Osteoblast (primary cell): Measurements from ENCODE around the gene CEP350. TPM values are rescaled to one million over a fixed set of nuclear protein-coding genes. Genes with fewer than 3 reads are reported as not detected.
A peak's percentile ranks its signal among the peaks of the same experiment; 100 is the strongest.
"Not testable (repeated sequence)": the region's sequence is repeated elsewhere in the genome, so short reads cannot be mapped to it uniquely, and the experiment has no call there.

Experiments
- DNase-seq: peaks from one replicate; pipeline ENCODE4 v3.0.0; 2011; ENCODE audit warnings: low spot score, mixed read lengths; ENCODE audit not compliant: insufficient read length; ENCODE audit errors: missing footprints
- H2AFZ ChIP-seq: 2 replicates; pipeline ENCODE4 v1.6.0; 2011; ENCODE audit warnings: mild to moderate bottlenecking, low read length
- H3K27ac ChIP-seq: 2 replicates; pipeline ENCODE4 v1.5.1; 2011; ENCODE audit warnings: mild to moderate bottlenecking, low read depth, low read length, moderate library complexity
- H3K27me3 ChIP-seq: 2 replicates; pipeline ENCODE4 v1.6.0; 2012; ENCODE audit warnings: mild to moderate bottlenecking, control low read depth, inconsistent platforms, low read length, moderate library complexity; ENCODE audit not compliant: insufficient read depth
- H3K36me3 ChIP-seq: 2 replicates; pipeline ENCODE4 v1.5.1; 2011; ENCODE audit warnings: mild to moderate bottlenecking, low read length, control low read depth, moderate library complexity; ENCODE audit not compliant: insufficient read depth
- H3K4me1 ChIP-seq: 2 replicates; pipeline ENCODE4 v1.5.1; 2011; ENCODE audit warnings: mild to moderate bottlenecking, low read length, control low read depth, moderate library complexity; ENCODE audit not compliant: insufficient read depth
- H3K4me2 ChIP-seq: 2 replicates; pipeline ENCODE4 v1.6.0; 2011; ENCODE audit warnings: mild to moderate bottlenecking, low read length; ENCODE audit not compliant: insufficient read depth
- H3K4me3 ChIP-seq: fragments of 200-600 bp; sonication (generic); 3 replicates; pipeline ENCODE4 v1.5.1; 2012; ENCODE audit warnings: mild to moderate bottlenecking, low read length, inconsistent platforms; ENCODE audit not compliant: insufficient read depth
- H3K79me2 ChIP-seq: 2 replicates; pipeline ENCODE4 v1.6.0; 2012; ENCODE audit warnings: mild to moderate bottlenecking, low read length, control low read depth, inconsistent platforms; ENCODE audit not compliant: insufficient read depth
- H3K9me3 ChIP-seq: 2 replicates; pipeline ENCODE4 v1.5.1; 2011; ENCODE audit warnings: low read depth, low read length, control low read depth
- H4K20me1 ChIP-seq: 2 replicates; pipeline ENCODE4 v1.6.0; 2012; ENCODE audit warnings: mild to moderate bottlenecking, low read length, control low read depth; ENCODE audit not compliant: insufficient read depth
- CTCF ChIP-seq: IDR thresholded peaks from 2 replicates; pipeline ENCODE4 v1.5.1; 2011; ENCODE audit warnings: mild to moderate bottlenecking, low read depth, low read length, moderate library complexity; ENCODE audit errors: extremely low read depth
- total RNA-seq: library from RNA; depleted of rRNA; stranded (reverse); fragments of >200 nt; gene quantifications from 2 replicates; pipeline ENCODE4 v1.2.3, GENCODE V29; 2012

CEP350 gene
- total RNA-seq, 1 donor: 82.2 TPM

GRCh38 chr1:180130651-180131050 is 176.0 kb downstream of the CEP350 start:
- H3K79me2 ChIP-seq: no peaks in the 10 kb centered on the region
- no peaks in the 10 kb centered on the region for H3K27me3 ChIP-seq
- no peak for TF ChIP-seq CTCF
- no peak for DNase-seq
- H3K4me2 ChIP-seq: no peak overlapping the region
- H3K4me3 ChIP-seq: no peak overlapping the region
- H4K20me1 ChIP-seq: no peaks in the 10 kb centered on the region
- H3K27ac ChIP-seq: peak overlapping the region; percentile 68
- H3K4me1 ChIP-seq: peaks cover 16% of the 10 kb centered on the region
- no peak overlapping the region for H2AFZ ChIP-seq
- no peaks in the 10 kb centered on the region for H3K36me3 ChIP-seq
- no peaks in the 10 kb centered on the region for H3K9me3 ChIP-seq

GRCh38 chr1:180131510-180131909 is 176.9 kb downstream of the CEP350 start:
- H3K27me3 ChIP-seq: no peaks in the 10 kb centered on the region
- H3K4me2 ChIP-seq: peak overlapping the region; percentile 43
- no peak for TF ChIP-seq CTCF
- peak; percentile 92 for DNase-seq
- no peaks in the 10 kb centered on the region for H3K36me3 ChIP-seq
- peak overlapping the region; percentile 56 for H2AFZ ChIP-seq
- peaks cover 23% of the 10 kb centered on the region for H3K4me1 ChIP-seq
- H3K4me3 ChIP-seq: no peak overlapping the region
- no peaks in the 10 kb centered on the region for H3K79me2 ChIP-seq
- no peaks in the 10 kb centered on the region for H4K20me1 ChIP-seq
- H3K27ac ChIP-seq: peak overlapping the region; percentile 68
- H3K9me3 ChIP-seq: no peaks in the 10 kb centered on the region

GRCh38 chr1:180133193-180133592 is 178.6 kb downstream of the CEP350 start:
- no peaks in the 10 kb centered on the region for H4K20me1 ChIP-seq
- H3K27ac ChIP-seq: no peak overlapping the region
- TF ChIP-seq CTCF: no peak
- H3K4me2 ChIP-seq: no peak overlapping the region
- no peak for DNase-seq
- H3K9me3 ChIP-seq: no peaks in the 10 kb centered on the region
- no peaks in the 10 kb centered on the region for H3K36me3 ChIP-seq
- H3K4me1 ChIP-seq: peaks cover 23% of the 10 kb centered on the region
- no peak overlapping the region for H2AFZ ChIP-seq
- H3K27me3 ChIP-seq: no peaks in the 10 kb centered on the region
- H3K79me2 ChIP-seq: no peaks in the 10 kb centered on the region
- no peak overlapping the region for H3K4me3 ChIP-seq

GRCh38 chr1:180133688-180134087 is 179.1 kb downstream of the CEP350 start:
- peaks cover 23% of the 10 kb centered on the region for H3K4me1 ChIP-seq
- H3K9me3 ChIP-seq, H3K4me2 ChIP-seq, H2AFZ ChIP-seq, H3K79me2 ChIP-seq, H3K4me3 ChIP-seq, H4K20me1 ChIP-seq, DNase-seq, H3K27me3 ChIP-seq, H3K27ac ChIP-seq, H3K36me3 ChIP-seq: not testable (repeated sequence)
